Activated CD8-positive, alpha-beta memory T cell treated with anti-CD3 and anti-CD28 coated beads, Interleukin-2, amount 50 U/mL, for 24 hours (primary cell): ENCODE measurements around the gene GABRQ.
"Not testable (repeated sequence)": the region's sequence is repeated elsewhere in the genome, so short reads cannot be mapped to it uniquely, and the experiment has no call there.

Experiments
- DNase-seq: peaks from one replicate; pipeline ENCODE4 v3.0.0-alpha.2; 2020; ENCODE audit errors: extremely low read depth

Gene GABRQ

DNA sequence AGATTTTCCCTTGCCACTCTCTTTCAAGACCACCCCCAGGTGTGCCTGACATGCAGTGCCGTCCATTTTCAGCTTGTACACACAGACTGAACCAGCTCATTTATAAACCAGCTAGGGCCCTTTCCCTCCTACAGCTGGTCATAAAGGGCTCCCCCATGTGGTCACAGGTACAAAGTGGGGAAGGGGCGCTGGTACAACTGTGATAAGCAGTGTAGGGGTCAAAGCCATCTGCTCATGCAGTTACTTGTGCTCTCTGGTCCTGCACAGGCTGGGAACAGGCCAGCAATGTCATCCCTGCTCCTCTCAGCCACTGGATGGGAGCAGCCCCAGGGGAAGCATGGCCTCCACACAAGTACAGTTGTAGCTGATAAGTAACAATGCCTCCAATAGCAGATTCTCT, 20.6 kb downstream of the GABRQ start:
- no peak for DNase-seq

DNA sequence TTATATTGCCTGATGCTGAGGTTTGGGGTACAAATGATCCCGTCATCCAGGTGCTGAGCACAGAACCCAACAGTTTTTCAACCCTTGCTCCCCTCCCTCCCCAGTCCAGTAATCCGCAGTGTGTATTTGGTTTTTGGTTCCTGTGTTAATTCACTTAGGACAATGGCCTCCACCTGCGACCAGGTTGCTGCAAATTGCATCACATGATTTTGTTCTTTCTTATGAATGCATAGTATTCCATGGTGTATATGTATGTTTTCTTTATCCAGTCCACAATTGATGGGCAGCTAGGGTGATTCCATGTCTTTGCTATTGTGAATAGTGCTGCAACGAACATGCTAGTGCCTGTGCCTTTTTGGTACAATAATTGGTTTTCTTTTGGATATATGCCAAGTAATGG, 25.4 kb downstream of the GABRQ start:
- DNase-seq = no peak

DNA sequence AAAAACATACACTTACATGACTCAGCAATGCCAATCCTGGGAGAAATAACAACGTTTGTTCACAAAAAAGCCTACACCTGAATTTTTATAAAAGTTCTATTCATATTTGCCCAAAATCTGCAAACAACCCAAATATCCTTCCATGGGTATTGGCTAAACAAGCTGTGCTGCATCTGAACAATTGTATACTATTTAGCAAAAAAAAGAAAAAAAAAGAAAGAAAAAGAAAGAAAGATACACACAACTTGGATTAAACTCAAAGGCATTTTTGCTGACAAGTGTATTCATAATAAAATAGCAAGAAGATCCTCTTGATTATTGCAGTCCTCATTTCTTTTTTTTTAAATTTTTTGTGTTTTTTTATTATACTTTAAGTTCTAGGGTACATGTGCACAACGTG, 36.4 kb downstream of the GABRQ start:
- DNase-seq = no peak

DNA sequence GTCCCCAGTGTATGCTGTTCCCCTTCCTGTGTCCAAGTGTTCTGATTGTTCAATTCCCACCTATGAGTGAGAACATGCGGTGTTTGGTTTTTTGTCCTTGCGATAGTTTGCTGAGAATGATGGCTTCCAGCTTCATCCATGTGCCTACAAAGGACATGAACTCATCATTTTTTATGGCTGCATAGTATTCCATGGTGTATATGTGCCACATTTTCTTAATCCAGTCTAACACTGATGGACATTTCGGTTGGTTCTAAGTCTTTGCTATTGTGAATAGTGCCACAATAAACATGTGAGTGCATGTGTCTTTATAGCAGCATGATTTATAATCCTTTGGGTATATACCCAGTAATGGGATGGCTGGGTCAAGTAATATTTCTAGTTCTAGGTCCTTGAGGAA, 37.0 kb downstream of the GABRQ start:
- DNase-seq = not testable (repeated sequence)

DNA sequence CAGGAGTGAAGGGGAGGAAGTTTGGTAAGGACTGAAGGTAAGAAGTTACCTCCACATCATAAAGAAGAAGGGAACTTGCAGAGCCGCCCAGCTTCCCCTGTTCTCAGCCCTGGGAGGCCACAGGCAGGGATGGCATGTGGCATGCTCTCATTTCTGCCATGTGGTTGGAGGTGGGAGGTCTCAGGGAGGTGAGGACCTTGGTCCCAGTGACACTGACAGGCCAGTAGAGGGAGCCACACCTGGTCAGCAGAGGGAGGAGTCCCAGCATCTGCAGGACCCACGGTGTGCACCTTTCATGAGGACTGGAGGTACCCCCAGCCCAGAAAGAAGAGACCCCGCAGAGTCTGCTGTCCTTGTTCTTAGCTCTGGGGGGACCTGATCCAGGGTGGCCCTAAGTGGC, 43.3 kb downstream of the GABRQ start:
- DNase-seq = not testable (repeated sequence)

DNA sequence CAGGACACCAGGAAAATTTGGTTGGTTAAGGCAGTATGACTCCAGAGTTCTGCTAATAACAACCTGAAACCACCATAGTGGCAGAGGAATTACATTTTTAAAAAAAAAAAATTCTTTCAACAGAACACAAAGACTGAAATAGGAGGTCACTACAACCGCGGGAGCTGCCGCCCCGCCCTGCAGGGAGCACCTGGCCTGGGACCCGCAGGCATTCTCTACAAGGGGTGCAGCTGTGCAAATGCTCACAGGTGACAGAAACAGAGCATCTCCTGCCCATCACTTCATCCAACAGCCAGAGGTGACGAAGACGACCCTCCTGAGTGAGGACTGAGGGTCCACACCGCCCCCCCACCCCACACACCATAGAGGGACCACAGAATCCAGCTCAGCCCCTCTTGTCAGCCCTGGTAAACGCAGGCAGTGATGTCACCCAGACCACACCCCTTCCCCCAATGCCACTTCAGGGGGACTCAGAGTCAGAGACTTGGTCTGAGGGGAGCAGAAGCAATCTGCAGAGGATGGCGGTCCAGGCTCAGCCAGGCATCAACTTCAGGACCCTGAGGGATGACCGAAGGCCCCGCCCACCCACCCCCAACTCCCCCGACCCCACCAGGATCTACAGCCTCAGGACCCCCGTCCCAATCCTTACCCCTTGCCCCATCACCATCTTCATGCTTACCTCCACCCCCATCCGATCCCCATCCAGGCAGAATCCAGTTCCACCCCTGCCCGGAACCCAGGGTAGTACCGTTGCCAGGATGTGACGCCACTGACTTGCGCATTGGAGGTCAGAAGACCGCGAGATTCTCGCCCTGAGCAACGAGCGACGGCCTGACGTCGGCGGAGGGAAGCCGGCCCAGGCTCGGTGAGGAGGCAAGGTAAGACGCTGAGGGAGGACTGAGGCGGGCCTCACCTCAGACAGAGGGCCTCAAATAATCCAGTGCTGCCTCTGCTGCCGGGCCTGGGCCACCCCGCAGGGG, 60.5 kb downstream of the GABRQ start, which contains the start of gene MAGEA3:
Gene MAGEA3, plus strand, starts transcription at position 843 of the 980 bp plus-strand sequence. CDS start 2,039 bp downstream, outside the sequence.
- DNase-seq = not testable (repeated sequence)

DNA sequence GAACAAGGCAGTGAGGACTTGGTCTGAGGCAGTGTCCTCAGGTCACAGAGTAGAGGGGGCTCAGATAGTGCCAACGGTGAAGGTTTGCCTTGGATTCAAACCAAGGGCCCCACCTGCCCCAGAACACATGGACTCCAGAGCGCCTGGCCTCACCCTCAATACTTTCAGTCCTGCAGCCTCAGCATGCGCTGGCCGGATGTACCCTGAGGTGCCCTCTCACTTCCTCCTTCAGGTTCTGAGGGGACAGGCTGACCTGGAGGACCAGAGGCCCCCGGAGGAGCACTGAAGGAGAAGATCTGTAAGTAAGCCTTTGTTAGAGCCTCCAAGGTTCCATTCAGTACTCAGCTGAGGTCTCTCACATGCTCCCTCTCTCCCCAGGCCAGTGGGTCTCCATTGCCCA, 62.7 kb downstream of the GABRQ start:
- not testable (repeated sequence) for DNase-seq

DNA sequence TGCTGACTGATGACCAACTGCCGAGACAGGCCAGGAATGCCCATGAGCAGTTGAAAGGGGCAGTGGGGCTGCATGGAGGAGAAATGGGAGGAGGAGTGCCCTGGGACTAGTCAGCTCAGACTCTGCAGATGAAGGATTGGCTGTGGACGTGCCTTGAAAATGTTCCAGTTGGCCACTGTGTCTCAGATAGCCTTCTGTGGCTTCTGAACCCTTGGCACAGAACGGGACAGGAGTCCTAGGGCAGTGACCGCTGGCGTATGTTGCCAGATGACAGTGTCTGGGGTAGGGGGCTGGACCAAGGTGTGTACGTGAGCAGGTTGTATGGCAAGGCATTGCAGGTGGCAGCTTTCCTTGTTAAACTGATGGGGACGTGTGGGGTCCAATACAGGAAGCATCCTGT, 68.8 kb downstream of the GABRQ start:
- not testable (repeated sequence) for DNase-seq
